ENCODE results near the gene GAB2. TPM values are rescaled to one million over a fixed set of nuclear protein-coding genes. Genes with fewer than 3 reads are reported as not detected.

GAB2 gene
- polyA plus RNA-seq, 3 donors = 2.8 to 39.4 (median 4.4) TPM

DNA sequence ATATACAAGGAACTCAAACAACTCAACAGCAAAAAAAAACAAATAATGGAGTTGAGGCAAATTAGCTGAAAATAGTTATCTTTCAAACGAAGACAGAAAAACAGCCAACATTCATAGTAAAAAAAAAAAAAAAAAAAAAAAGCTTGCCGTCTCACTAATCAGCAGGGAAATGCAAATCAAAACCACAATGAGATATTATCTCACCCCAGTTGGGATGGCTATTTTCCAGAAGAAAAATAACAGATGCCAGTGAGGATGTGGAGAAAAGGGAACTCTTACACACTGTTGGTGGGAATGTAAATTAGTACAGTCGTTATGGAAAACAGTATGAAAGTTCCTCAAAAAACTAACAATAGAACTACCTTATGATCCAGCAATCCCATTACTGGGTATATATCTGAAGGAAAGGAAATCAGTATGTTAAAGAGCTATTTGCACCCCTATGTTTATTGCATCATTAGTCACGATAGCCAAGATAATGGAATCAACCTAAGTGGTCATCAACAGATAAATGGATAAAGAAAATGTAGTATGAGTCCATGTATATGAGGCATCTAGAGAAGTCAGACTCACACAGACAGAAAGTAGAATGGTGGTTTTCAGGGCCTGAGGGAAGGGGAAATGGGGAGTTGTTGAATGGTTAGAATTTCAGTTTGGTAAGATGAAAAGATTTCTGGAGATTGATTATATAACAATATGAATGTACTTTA lies 172.9 kb downstream of the GAB2 start:
- Histone ChIP-seq H3K27ac (ENCODE audit: low read depth in 1 of 2, low read length in 2 of 2) (peak overlapping the region in 1 of 2 donors; percentile 52), H3K36me3 (replicated peaks in 1 of 2; ENCODE audit: control insufficient read depth in 1 of 2, insufficient read depth in 2 of 2, low read length in 2 of 2) (peaks cover 28 to 72% of the 10 kb centered on the region in 2 donors), H3K4me2 (replicated peaks; ENCODE audit: extremely low read depth, low read length, poor library complexity, severe bottlenecking) (no peak overlapping the region), H3K4me1 (ENCODE audit: control insufficient read depth in 1 of 2, insufficient read depth in 2 of 2, low read length in 2 of 2) (peaks cover 0 to 6% of the 10 kb centered on the region in 2 donors), H3K9ac (ENCODE audit: insufficient read depth, low read length, poor library complexity, severe bottlenecking) (no peak overlapping the region), H2AFZ (ENCODE audit: insufficient read depth, low read depth, low read length, poor library complexity, severe bottlenecking) (no peak overlapping the region), H3K4me3 (replicated peaks in 1 of 3; ENCODE audit: low read depth in 2 of 3, low read length in 3 of 3) (no peak overlapping the region), H3K79me2 (ENCODE audit: insufficient read depth, low read length) (peaks cover 39% of the 10 kb centered on the region), H4K20me1 (ENCODE audit: insufficient read depth, low read length) (peaks cover 72% of the 10 kb centered on the region), H3K9me3 (replicated peaks in 1 of 2; ENCODE audit: control insufficient read depth in 1 of 2, insufficient read depth in 1 of 2, low read length in 2 of 2) (peaks cover 0 to 16% of the 10 kb centered on the region in 2 donors), H3K27me3 (ENCODE audit: control insufficient read depth in 2 of 2, insufficient read depth in 2 of 2, low read length in 2 of 2) (no peaks in the 10 kb centered on the region)
- TF ChIP-seq, protein P1, sequence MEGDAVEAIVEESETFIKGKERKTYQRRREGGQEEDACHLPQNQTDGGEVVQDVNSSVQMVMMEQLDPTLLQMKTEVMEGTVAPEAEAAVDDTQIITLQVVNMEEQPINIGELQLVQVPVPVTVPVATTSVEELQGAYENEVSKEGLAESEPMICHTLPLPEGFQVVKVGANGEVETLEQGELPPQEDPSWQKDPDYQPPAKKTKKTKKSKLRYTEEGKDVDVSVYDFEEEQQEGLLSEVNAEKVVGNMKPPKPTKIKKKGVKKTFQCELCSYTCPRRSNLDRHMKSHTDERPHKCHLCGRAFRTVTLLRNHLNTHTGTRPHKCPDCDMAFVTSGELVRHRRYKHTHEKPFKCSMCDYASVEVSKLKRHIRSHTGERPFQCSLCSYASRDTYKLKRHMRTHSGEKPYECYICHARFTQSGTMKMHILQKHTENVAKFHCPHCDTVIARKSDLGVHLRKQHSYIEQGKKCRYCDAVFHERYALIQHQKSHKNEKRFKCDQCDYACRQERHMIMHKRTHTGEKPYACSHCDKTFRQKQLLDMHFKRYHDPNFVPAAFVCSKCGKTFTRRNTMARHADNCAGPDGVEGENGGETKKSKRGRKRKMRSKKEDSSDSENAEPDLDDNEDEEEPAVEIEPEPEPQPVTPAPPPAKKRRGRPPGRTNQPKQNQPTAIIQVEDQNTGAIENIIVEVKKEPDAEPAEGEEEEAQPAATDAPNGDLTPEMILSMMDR (IDR thresholded peaks at IDR 0.05) = no peak
- no CpG with 5 or more reads among the region's 4 CpGs for WGBS (ENCODE audit: insufficient coverage)
- peak overlapping the region in 5 of 7 donors; percentile 5 to 89 (median 25) for H3K27ac Mint-ChIP-seq
- intact Hi-C loops (cut with micrococcal nuclease) = no loop called here
- H3K36me3 Mint-ChIP-seq = peaks cover 68 to 70% of the 10 kb centered on the region in 2 donors
- H3K4me1 Mint-ChIP-seq = peaks cover 11% of the 10 kb centered on the region
- no peaks in the 10 kb centered on the region for H3K27me3 Mint-ChIP-seq (ENCODE audit: low read depth in 3 of 3)
- H3K9me3 Mint-ChIP-seq = peaks cover 6 to 19% (median 15%) of the 10 kb centered on the region in 7 donors
- H3K4me3 Mint-ChIP-seq = no peak overlapping the region
- no peak for DNase-seq

DNA sequence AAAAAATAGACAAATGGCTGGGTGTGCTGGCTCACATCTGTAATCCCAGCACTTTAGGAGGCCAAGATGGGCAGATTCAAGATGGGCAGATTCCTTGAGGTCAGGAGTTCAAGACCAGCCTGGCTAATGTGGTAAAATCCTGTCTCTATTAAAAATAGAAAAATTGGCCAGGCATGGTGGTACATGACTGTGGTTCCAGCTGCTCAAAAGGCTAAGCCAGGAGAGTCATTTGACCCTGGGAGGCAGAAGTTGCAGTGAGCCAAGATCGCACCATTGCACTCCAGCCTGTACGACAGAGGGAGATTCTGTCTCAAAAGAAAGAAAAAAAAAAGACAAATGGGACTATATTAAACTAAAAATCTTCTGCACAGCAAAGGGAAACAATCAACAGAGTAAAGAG lies 173.5 kb downstream of the GAB2 start:
- H3K36me3 Mint-ChIP-seq = peaks cover 67 to 69% of the 10 kb centered on the region in 2 donors
- Histone ChIP-seq H3K79me2 (ENCODE audit: insufficient read depth, low read length) (peaks cover 39% of the 10 kb centered on the region), H2AFZ (ENCODE audit: insufficient read depth, low read depth, low read length, poor library complexity, severe bottlenecking) (no peak overlapping the region), H3K4me3 (replicated peaks in 1 of 3; ENCODE audit: low read depth in 2 of 3, low read length in 3 of 3) (no peak overlapping the region), H3K27ac (ENCODE audit: low read depth in 1 of 2, low read length in 2 of 2) (no peak overlapping the region), H3K9me3 (replicated peaks in 1 of 2; ENCODE audit: control insufficient read depth in 1 of 2, insufficient read depth in 1 of 2, low read length in 2 of 2) (peaks cover 0 to 16% of the 10 kb centered on the region in 2 donors), H3K27me3 (ENCODE audit: control insufficient read depth in 2 of 2, insufficient read depth in 2 of 2, low read length in 2 of 2) (no peaks in the 10 kb centered on the region), H3K4me1 (ENCODE audit: control insufficient read depth in 1 of 2, insufficient read depth in 2 of 2, low read length in 2 of 2) (peaks cover 0 to 6% of the 10 kb centered on the region in 2 donors), H4K20me1 (ENCODE audit: insufficient read depth, low read length) (peaks cover 74% of the 10 kb centered on the region), H3K9ac (ENCODE audit: insufficient read depth, low read length, poor library complexity, severe bottlenecking) (no peak overlapping the region), H3K36me3 (replicated peaks in 1 of 2; ENCODE audit: control insufficient read depth in 1 of 2, insufficient read depth in 2 of 2, low read length in 2 of 2) (peaks cover 22 to 68% of the 10 kb centered on the region in 2 donors), H3K4me2 (replicated peaks; ENCODE audit: extremely low read depth, low read length, poor library complexity, severe bottlenecking) (no peak overlapping the region)
- DNase-seq = no peak
- H3K27ac Mint-ChIP-seq = peak overlapping the region in 1 of 7 donors; percentile 2
- H3K4me3 Mint-ChIP-seq = no peak overlapping the region
- no peaks in the 10 kb centered on the region for H3K27me3 Mint-ChIP-seq (ENCODE audit: low read depth in 3 of 3)
- TF ChIP-seq, protein P1 (IDR thresholded peaks at IDR 0.05) = no peak
- WGBS (ENCODE audit: insufficient coverage) = 100% methylated on average over 1 of the region's 2 CpGs
- H3K4me1 Mint-ChIP-seq = peaks cover 11% of the 10 kb centered on the region
- intact Hi-C loops (cut with micrococcal nuclease) = no loop called here
- H3K9me3 Mint-ChIP-seq = peaks cover 6 to 22% (median 15%) of the 10 kb centered on the region in 7 donors

All from CD14-positive monocyte (primary cell).